Measurements from ENCODE around the gene UBE2E1.

GRCh38 chr3:23820888-23821287, 15.1 kb downstream of the UBE2E1 start:
- TF ChIP-seq EZH2 (IDR thresholded peaks at IDR 0.05; ENCODE audit: insufficient read depth, poor library complexity, severe bottlenecking) (no peak), EZH2phosphoT487 (IDR thresholded peaks at IDR 0.05; ENCODE audit: insufficient read depth, low read depth) (no peak)

Measured in GM23248 (cell line).